ENCODE results near the gene MS4A15.

DNA sequence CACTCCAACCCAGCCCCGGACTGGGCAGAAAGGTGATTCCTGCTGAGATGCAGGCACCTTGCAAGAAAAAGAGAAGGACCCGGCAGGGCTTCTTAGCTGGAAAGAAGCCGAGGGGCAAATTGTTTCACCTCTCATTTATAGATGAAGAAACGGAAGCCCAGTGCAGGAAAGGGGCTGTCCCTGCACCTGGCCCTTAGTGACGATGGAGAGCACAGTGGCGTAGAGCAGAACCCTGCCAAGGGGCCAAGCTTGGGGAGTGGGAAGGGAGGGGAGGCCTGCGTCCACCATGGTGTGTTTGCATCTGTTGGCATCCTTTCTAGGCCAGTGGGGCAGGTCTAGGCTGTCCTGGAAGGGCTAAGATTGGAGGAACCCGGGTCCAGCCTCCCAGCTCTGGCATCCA lies 7.8 kb upstream of the MS4A15 start:
- TF ChIP-seq SP1 (CRISPR knock-in tag; IDR thresholded peaks at IDR 0.05): no peak
- no peak for TF ChIP-seq TAF9B (IDR thresholded peaks at IDR 0.05; ENCODE audit: partially characterized antibody)
- no peak for TF ChIP-seq ZNF717 (CRISPR knock-in tag; IDR thresholded peaks at IDR 0.05)

All from K562 (cell line).